HepG2 (cell line): ENCODE data around the gene UMPS. TPM values are rescaled to one million over a fixed set of nuclear protein-coding genes. Genes with fewer than 3 reads are reported as not detected.

ENCODE experiments used
- AGO1 ChIP-seq: fragments of 200-400 bp; formaldehyde crosslinking; IDR thresholded peaks from 2 replicates; pipeline ENCODE4 v1.6.1; 2017; ENCODE audit warnings: mild to moderate bottlenecking, low read depth, low read length, moderate library complexity; ENCODE audit not compliant: poor library complexity, severe bottlenecking
- CHD2 ChIP-seq: IDR thresholded peaks from 2 replicates; pipeline ENCODE4 v1.6.1; 2011; ENCODE audit warnings: low read depth, low read length, improper control_type of control experiment
- GATAD1 ChIP-seq: IDR thresholded peaks from 2 replicates; pipeline ENCODE4 v1.6.1; 2016; ENCODE audit warnings: missing genetic modification reagents, missing compliant biosample characterization
- MAFK ChIP-seq, 2 experiments: IDR thresholded peaks in 1 of 2; conservative IDR thresholded peaks in 1 of 2; 2 replicates each; pipeline ENCODE4 v1.6.1; 2011; ENCODE audit warnings: improper control_type of control experiment in 2 of 2, low read length in 2 of 2
- RAD21 ChIP-seq: fragments of 450-650 bp; formaldehyde crosslinking; IDR thresholded peaks from 2 replicates; pipeline ENCODE4 v1.5.0; 2020; ENCODE audit warnings: mild to moderate bottlenecking
- TAF1 ChIP-seq: sonication (generic); formaldehyde crosslinking; IDR thresholded peaks from 2 replicates; pipeline ENCODE4 v1.4.0; 2020; ENCODE audit warnings: missing genetic modification reagents
- TBP ChIP-seq: sonication (generic); formaldehyde crosslinking; IDR thresholded peaks from 2 replicates; pipeline ENCODE4 v1.5.0; 2020; ENCODE audit warnings: missing genetic modification reagents
- TMF1 ChIP-seq: sonication (generic); formaldehyde crosslinking; IDR thresholded peaks from 2 replicates; pipeline ENCODE4 v1.8.1; 2022; ENCODE audit warnings: low read depth, missing genetic modification reagents
- ZNF746 ChIP-seq: sonication (generic); formaldehyde crosslinking; IDR thresholded peaks from 2 replicates; pipeline ENCODE4 v1.8.0; 2022; ENCODE audit warnings: mild to moderate bottlenecking, missing genetic modification reagents
- ZNF776 ChIP-seq: sonication (generic); formaldehyde crosslinking; IDR thresholded peaks from 2 replicates; pipeline ENCODE4 v1.4.0; 2020; ENCODE audit warnings: mild to moderate bottlenecking, missing genetic modification reagents
- ZNF782 ChIP-seq: sonication (generic); formaldehyde crosslinking; IDR thresholded peaks from 2 replicates; pipeline ENCODE4 v1.4.0; 2020; ENCODE audit warnings: missing genetic modification reagents, mild to moderate bottlenecking, borderline replicate concordance
- polyA plus RNA-seq, 8 experiments: library from polyadenylated mRNA; depleted of rRNA in 3 of 8; stranded (reverse) in 7 of 8; unstranded in 1 of 8; fragments of >200 nt; fragmentation: Illumina TruSeq in 4 of 8; extraction: Trizol in 4 of 8; gene quantifications; 2 replicates each; pipeline versions ENCODE4 v1.2.1 to v1.2.3, GENCODE V29; 2011 to 2016; ENCODE audit warnings: low read depth in 4 of 8, missing spikeins in 1 of 8, mixed read lengths in 1 of 8; ENCODE audit not compliant: insufficient read depth in 1 of 8
- total RNA-seq, 5 experiments: library from RNA; depleted of rRNA; stranded (reverse); fragments of >200 nt; fragmentation: Illumina TruSeq; extraction: Trizol; gene quantifications; 2 replicates each; pipeline ENCODE4 v1.2.3, GENCODE V29; 2016; ENCODE audit warnings: low read depth in 1 of 5
- TF ChIP-seq, protein P1 (sequence below): sonication (generic); formaldehyde crosslinking; conservative IDR thresholded peaks from 2 replicates; pipeline ENCODE4 v1.4.0; 2020; ENCODE audit warnings: missing genetic modification reagents
- TF ChIP-seq, protein P2 (sequence below): sonication (generic); formaldehyde crosslinking; IDR thresholded peaks from 2 replicates; pipeline ENCODE4 v1.4.0; 2020; ENCODE audit warnings: mild to moderate bottlenecking, missing genetic modification reagents
- TF ChIP-seq, protein P3 (sequence below): sonication (generic); formaldehyde crosslinking; IDR thresholded peaks from 2 replicates; pipeline ENCODE4 v1.4.0; 2020; ENCODE audit warnings: missing genetic modification reagents, borderline replicate concordance
- TF ChIP-seq, protein P4 (sequence below): IDR thresholded peaks from 2 replicates; pipeline ENCODE4 v1.6.1; 2012; ENCODE audit warnings: inconsistent platforms

The UMPS gene
- total and polyA plus RNA-seq, 2 of the 13 experiments (the other 11 are each of a cell fraction or from before 2014, with no cell fraction given), result 52.7 to 74.2 TPM

DNA sequence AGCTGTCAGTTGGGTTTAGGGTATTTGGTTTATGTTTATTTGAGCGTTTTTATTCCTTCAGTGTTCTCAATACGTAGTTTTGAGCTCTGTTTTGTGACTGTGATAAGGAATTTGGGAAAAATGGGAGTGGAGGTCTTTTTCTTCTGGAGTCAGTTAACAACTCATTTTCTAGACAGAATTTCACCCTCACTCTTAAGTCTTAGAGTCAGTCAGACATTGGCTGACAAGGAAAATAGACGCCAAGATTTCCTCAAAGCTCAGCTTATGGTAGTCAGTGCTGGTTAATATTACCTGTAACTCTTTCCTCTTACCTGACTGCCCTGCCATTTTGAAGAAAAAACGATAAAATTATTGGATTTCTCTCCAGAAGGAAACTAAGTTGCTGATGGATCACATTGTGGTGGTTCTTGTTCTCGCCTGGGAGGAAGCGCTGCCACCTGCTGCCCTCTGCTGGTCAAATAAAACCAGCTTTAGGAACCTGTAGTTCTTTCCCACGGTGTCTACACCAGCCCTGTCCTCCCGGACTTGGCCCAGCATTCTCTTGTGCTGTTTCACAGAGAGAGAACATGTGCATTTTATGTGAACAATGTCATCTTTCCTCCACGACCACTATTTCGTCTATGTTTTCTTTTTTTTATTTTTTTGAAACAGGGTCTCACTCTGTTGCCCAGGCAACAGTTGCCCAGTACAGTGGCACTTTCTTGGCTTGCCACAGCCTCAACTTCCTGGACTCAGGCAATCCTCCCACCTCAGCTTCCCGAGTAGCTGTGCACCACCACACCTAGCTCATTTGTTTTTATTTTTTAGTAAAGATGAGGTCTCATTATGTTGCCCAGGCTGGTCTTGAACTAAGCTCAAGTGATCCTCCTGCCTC lies 41.4 kb upstream of the UMPS start (continued):
- TF ChIP-seq GATAD1 (CRISPR knock-in tag) (0 out of 2 replicates have a peak, but pooled peaks have one; percentile 16), CHD2 (no peak), MAFK (conservative IDR thresholded peaks at IDR 0.05 in 1 of 2, IDR thresholded peaks at IDR 0.05 in 1 of 2; ENCODE audit: low read length in 2 of 2) (0 out of 4 replicates have a peak, but pooled peaks of 1 of the 2 experiments have one; percentile 22), ZNF782 (CRISPR knock-in tag) (no peak), TBP (peak; percentile 57; the same call in 1 of the 2 replicates), TAF1 (CRISPR knock-in tag) (peak; percentile 21; the same call in 1 of the 2 replicates), RAD21 (CRISPR knock-in tag) (peak; percentile 84), TMF1 (CRISPR knock-in tag) (no peak), ZNF776 (CRISPR knock-in tag) (no peak), AGO1 (no peak), ZNF746 (no peak)
- TF ChIP-seq, protein P1, sequence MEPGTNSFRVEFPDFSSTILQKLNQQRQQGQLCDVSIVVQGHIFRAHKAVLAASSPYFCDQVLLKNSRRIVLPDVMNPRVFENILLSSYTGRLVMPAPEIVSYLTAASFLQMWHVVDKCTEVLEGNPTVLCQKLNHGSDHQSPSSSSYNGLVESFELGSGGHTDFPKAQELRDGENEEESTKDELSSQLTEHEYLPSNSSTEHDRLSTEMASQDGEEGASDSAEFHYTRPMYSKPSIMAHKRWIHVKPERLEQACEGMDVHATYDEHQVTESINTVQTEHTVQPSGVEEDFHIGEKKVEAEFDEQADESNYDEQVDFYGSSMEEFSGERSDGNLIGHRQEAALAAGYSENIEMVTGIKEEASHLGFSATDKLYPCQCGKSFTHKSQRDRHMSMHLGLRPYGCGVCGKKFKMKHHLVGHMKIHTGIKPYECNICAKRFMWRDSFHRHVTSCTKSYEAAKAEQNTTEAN (CRISPR knock-in tag), result no peak
- TF ChIP-seq, protein P2, sequence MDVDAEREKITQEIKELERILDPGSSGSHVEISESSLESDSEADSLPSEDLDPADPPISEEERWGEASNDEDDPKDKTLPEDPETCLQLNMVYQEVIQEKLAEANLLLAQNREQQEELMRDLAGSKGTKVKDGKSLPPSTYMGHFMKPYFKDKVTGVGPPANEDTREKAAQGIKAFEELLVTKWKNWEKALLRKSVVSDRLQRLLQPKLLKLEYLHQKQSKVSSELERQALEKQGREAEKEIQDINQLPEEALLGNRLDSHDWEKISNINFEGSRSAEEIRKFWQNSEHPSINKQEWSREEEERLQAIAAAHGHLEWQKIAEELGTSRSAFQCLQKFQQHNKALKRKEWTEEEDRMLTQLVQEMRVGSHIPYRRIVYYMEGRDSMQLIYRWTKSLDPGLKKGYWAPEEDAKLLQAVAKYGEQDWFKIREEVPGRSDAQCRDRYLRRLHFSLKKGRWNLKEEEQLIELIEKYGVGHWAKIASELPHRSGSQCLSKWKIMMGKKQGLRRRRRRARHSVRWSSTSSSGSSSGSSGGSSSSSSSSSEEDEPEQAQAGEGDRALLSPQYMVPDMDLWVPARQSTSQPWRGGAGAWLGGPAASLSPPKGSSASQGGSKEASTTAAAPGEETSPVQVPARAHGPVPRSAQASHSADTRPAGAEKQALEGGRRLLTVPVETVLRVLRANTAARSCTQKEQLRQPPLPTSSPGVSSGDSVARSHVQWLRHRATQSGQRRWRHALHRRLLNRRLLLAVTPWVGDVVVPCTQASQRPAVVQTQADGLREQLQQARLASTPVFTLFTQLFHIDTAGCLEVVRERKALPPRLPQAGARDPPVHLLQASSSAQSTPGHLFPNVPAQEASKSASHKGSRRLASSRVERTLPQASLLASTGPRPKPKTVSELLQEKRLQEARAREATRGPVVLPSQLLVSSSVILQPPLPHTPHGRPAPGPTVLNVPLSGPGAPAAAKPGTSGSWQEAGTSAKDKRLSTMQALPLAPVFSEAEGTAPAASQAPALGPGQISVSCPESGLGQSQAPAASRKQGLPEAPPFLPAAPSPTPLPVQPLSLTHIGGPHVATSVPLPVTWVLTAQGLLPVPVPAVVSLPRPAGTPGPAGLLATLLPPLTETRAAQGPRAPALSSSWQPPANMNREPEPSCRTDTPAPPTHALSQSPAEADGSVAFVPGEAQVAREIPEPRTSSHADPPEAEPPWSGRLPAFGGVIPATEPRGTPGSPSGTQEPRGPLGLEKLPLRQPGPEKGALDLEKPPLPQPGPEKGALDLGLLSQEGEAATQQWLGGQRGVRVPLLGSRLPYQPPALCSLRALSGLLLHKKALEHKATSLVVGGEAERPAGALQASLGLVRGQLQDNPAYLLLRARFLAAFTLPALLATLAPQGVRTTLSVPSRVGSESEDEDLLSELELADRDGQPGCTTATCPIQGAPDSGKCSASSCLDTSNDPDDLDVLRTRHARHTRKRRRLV, result no peak
- TF ChIP-seq, protein P3, sequence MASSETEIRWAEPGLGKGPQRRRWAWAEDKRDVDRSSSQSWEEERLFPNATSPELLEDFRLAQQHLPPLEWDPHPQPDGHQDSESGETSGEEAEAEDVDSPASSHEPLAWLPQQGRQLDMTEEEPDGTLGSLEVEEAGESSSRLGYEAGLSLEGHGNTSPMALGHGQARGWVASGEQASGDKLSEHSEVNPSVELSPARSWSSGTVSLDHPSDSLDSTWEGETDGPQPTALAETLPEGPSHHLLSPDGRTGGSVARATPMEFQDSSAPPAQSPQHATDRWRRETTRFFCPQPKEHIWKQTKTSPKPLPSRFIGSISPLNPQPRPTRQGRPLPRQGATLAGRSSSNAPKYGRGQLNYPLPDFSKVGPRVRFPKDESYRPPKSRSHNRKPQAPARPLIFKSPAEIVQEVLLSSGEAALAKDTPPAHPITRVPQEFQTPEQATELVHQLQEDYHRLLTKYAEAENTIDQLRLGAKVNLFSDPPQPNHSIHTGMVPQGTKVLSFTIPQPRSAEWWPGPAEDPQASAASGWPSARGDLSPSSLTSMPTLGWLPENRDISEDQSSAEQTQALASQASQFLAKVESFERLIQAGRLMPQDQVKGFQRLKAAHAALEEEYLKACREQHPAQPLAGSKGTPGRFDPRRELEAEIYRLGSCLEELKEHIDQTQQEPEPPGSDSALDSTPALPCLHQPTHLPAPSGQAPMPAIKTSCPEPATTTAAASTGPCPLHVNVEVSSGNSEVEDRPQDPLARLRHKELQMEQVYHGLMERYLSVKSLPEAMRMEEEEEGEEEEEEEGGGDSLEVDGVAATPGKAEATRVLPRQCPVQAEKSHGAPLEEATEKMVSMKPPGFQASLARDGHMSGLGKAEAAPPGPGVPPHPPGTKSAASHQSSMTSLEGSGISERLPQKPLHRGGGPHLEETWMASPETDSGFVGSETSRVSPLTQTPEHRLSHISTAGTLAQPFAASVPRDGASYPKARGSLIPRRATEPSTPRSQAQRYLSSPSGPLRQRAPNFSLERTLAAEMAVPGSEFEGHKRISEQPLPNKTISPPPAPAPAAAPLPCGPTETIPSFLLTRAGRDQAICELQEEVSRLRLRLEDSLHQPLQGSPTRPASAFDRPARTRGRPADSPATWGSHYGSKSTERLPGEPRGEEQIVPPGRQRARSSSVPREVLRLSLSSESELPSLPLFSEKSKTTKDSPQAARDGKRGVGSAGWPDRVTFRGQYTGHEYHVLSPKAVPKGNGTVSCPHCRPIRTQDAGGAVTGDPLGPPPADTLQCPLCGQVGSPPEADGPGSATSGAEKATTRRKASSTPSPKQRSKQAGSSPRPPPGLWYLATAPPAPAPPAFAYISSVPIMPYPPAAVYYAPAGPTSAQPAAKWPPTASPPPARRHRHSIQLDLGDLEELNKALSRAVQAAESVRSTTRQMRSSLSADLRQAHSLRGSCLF (CRISPR knock-in tag), result no peak
- TF ChIP-seq, protein P4, sequence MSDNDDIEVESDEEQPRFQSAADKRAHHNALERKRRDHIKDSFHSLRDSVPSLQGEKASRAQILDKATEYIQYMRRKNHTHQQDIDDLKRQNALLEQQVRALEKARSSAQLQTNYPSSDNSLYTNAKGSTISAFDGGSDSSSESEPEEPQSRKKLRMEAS, result peak; percentile 24; the same call in 1 of the 2 replicates
